GM19452 (cell line): ENCODE results near the gene RBM28.
"Not testable (repeated sequence)": the region's sequence is repeated elsewhere in the genome, so short reads cannot be mapped to it uniquely, and the experiment has no call there.

Source experiments
- ATAC-seq: cut with Tn5 transposase; IDR thresholded peaks from one replicate; pipeline ENCODE4 v1.9.1; 2021; ENCODE audit not compliant: unreplicated experiment

RBM28 gene

GRCh38 chr7:128349466-128349825, 5.7 kb upstream of the RBM28 start:
- no peak for ATAC-seq

- no peak for ATAC-seq
These were observed 4.0 kb upstream of the RBM28 start for GRCh38 chr7:128347647-128348097.

GRCh38 chr7:128344431-128344774, 695 bp upstream of the RBM28 start:
- ATAC-seq: no peak

GRCh38 chr7:128341733-128342132, 2.0 kb downstream of the RBM28 start:
- no peak for ATAC-seq

- no peak for ATAC-seq
These were observed 8.0 kb downstream of the RBM28 start for GRCh38 chr7:128335730-128336129.

- no peak for ATAC-seq
These were observed 19.4 kb downstream of the RBM28 start for GRCh38 chr7:128324368-128324680.

- ATAC-seq: no peak
These were observed 20.0 kb downstream of the RBM28 start for GRCh38 chr7:128323459-128324367.

- no peak for ATAC-seq
These were observed 20.7 kb downstream of the RBM28 start for GRCh38 chr7:128323040-128323439.

- ATAC-seq: no peak
These were observed 21.6 kb downstream of the RBM28 start for GRCh38 chr7:128322040-128322643.

- no peak for ATAC-seq
These were observed 22.7 kb downstream of the RBM28 start for GRCh38 chr7:128321044-128321422.

GRCh38 chr7:128318691-128319090, 25.0 kb downstream of the RBM28 start:
- no peak for ATAC-seq

- ATAC-seq: no peak
These were observed 32.7 kb downstream of the RBM28 start for GRCh38 chr7:128311013-128311412.

GRCh38 chr7:128310499-128310898, 33.2 kb downstream of the RBM28 start:
- no peak for ATAC-seq

GRCh38 chr7:128309976-128310375, 33.7 kb downstream of the RBM28 start:
- no peak for ATAC-seq

GRCh38 chr7:128309124-128309523, 34.6 kb downstream of the RBM28 start:
- no peak for ATAC-seq

- ATAC-seq: no peak
These were observed 36.6 kb downstream of the RBM28 start for GRCh38 chr7:128307061-128307460.

- no peak for ATAC-seq
These were observed 39.5 kb downstream of the RBM28 start for GRCh38 chr7:128304212-128304611.

- no peak for ATAC-seq
These were observed 40.1 kb downstream of the RBM28 start for GRCh38 chr7:128303643-128304042.

- no peak for ATAC-seq
These were observed 40.6 kb downstream of the RBM28 start for GRCh38 chr7:128303133-128303532.

- ATAC-seq: no peak
These were observed 41.6 kb downstream of the RBM28 start for GRCh38 chr7:128302139-128302538.

- no peak for ATAC-seq
These were observed 44.5 kb downstream of the RBM28 start for GRCh38 chr7:128299109-128299607.

- ATAC-seq: not testable (repeated sequence)
These were observed 45.7 kb downstream of the RBM28 start for GRCh38 chr7:128298004-128298403.

- ATAC-seq: no peak
These were observed 56.2 kb downstream of the RBM28 start for GRCh38 chr7:128287556-128287955.
